Measurements from ENCODE around the gene ASB13.

The ASB13 gene

DNA sequence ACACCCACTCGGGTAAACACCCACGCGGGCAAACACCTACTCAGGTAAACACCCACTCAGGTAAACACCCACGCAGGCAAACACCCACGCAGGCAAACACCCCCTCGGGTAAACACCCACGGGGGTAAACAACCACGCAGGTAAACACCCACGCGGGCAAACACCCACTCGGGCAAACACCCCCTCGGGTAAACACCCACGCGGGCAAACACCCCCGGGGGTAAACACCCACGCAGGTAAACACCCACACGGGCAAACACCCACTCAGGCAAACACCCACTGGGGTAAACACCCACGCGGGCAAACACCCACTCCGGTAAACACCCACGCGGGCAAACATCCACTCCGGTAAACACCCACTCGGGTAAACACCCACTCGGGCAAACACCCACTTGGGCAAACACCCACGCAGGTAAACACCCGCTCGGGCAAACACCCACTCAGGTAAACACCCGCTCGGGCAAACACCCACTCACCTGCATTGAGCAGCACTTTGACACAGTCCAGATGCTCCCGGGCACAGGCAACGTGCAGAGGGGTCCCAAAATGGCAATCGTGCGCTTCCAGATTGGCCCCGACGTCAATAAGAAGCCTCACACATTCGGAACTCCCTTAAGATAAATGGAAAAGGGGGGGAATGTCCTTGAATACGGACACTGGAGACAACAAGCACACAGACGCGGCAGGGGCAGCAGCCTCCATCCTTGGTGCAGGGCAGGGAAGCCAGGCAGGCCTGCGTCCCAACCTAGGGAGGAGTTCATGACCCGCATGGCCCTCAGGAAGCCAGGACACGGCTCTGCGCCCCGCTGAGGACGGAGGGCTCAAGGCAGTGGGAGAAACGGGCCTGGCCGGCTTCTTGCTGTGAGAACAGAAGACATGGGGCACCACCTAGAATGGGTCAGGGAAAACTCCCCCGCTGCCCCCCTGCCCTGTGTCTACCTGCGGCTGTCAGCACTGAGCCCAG, 17.6 kb downstream of the ASB13 start:
- in situ Hi-C loops (cut with MboI; ENCODE audit: low sequenced_read_pairs), result no loop called here

GRCh38 chr10:5647507-5648240, 18.7 kb downstream of the ASB13 start:
- in situ Hi-C loops (cut with MboI; ENCODE audit: low sequenced_read_pairs), result no loop called here

DNA sequence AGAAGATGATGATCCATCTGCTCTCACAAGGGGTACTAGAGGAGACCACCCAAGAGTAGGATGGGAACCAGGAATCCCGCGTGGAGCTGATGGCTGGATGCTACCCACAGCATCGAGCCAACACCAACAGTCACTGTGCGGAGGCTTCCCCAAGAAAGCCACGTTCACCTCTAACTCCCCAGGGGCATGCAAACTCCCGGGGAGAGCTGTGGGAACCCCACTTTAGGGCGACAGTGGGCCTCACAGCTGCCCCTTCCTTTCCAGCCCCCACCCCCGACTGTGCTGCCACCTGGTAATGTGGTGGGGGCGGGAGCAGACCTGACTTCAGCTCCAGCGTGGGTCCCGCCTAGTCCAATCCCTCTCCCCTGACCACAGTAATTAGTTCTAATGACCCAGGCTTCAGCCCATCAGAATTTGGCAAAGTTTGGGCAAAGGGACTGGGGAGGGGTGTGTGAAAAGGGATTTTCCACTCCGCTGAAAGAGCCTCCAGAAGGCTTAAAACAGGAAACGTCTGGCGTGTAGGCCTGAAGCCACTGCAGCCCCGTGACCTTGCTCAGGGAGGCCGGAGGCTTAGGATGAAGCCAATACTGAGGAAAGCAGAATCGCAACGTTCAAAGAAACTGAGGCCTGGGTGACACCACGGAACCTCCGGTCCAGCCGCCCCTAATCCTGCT, 20.3 kb downstream of the ASB13 start:
- in situ Hi-C loops (cut with MboI; ENCODE audit: low sequenced_read_pairs), result no loop called here

DNA sequence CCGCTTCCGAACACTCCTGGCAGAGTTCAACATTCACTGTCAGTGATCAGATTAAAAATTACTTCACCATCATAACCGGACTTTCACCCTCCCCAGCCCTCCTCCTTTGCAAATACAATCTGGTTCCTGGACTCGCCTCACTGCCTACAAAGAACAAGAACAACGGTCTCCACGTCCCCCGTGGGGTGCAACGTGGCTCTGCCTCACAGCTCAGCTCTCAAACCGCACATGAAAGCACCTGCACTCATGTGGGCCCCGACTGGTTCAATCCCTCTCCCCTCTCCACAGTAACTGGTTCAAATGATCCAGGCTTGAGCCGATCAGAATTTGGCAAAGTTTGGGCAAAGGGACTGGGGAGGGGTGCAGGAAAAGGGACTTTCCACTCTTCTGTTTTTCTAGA, 21.0 kb downstream of the ASB13 start:
- in situ Hi-C loops (cut with MboI; ENCODE audit: low sequenced_read_pairs), result no loop called here

DNA sequence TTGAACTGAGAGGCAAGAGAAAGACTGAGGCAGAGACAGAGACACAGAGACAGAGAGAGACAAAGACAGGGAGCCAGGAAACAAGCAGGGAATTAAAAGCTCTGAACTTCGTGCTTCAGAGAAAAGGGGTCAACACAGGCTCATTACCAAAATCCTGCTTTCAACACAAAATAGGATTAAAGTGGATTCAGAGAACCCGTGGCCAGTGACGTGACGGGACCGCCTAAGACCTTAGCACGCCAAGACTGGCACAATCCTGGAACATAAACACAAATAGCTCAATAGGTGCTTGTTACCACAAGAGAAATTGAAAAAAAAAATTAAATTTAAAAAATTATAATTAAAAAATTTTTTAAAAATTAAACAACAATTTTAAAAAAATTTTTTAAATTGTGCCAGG, 21.5 kb downstream of the ASB13 start:
- in situ Hi-C loops (cut with MboI; ENCODE audit: low sequenced_read_pairs), result no loop called here

DNA sequence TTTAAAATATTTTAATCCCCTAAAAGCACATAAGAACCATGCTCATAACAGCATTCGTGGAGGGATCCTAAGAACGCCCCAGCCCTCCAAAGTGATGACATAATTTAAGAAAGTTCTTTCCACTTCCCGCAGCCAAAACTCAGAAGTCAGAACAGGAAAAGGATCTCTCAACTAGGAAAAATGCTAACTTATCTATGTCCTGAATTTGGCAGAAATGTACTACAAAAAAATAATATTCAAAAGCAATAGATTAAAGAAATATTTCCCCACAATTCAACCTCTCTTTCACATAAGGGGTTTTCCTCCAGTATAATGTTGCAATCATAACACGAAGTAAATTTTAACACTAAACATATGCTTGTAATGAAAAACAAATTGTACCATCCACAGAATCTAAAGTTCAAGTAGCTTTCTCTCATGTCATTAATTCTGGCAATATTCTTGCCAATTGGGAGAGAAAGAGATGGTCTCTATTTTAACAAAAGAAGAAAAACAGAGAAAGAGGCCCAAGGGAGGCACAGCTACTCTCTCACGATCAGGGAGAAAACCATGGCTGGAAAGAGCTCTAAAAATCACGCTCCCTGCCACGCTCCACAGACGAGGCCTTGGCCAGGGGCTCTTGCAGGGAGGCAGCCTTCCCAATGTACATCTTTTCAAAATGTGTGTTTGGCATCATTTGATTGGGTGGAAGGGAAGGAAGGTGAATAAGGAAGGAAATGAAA, 22.9 kb downstream of the ASB13 start:
- in situ Hi-C loops (cut with MboI; ENCODE audit: low sequenced_read_pairs), result no loop called here

DNA sequence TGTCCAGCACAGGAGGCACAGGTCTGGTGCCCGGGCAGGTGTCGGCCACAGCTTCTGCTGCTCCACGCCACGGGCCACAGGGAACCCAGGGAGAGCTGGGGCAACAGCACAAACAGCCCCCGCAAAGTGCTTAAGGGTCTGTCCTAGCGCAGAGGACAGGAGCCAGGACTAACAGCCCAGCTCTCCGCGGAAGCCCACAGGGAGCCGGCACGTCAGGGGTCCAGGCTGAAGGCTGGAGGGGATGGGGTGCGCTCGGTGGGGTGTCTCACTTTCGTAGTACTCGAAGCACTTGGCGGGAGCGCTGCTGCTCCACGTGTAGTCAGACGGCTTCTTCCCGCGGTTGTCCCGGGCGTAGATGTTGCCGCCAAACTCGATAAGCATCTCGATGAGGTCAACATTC, 24.9 kb downstream of the ASB13 start:
- in situ Hi-C loops (cut with MboI; ENCODE audit: low sequenced_read_pairs), result no loop called here

DNA sequence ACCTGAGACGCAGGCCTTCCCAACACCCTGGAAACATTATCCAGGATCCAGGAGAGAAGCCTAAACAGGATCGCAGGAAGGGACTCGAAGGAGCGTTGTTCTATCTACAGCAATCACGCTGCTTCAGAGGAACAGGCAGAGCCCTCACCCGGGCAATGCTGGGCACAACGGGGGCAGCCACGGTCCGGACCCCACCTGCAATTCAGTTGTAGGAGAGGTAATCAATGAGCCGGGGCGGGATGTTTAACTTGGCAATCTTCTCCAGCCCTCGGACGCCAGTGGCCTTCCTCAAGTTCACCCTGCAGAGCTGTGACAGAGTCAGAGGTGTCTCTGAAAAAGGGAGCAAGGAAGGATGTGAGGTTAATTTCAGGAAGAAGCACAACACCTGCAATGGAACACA, 25.9 kb downstream of the ASB13 start:
- in situ Hi-C loops (cut with MboI; ENCODE audit: low sequenced_read_pairs), result no loop called here

DNA sequence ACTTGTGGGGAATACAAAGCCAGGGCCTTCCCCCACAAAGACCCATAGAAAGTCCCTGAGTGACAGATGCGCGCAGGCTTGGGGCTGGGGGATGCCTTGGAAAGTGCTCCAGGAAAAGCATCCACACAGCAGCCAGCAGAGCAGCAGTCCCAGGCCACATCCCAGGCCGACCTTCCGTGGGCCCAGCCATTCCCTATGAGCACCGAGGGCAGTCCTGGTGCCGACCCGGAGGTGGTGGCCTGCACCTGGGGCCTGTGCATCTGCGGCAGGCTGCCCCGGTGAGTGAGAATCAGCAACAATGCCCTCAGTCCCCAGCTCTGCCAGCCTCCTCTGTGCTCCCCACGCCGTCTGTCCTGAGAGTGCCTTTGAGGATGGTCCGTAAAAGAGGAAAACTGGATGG, 26.4 kb downstream of the ASB13 start:
- in situ Hi-C loops (cut with MboI; ENCODE audit: low sequenced_read_pairs), result no loop called here

- in situ Hi-C loops (cut with MboI; ENCODE audit: low sequenced_read_pairs), result no loop called here
Measured at GRCh38 chr10:5639066-5639465, 27.3 kb downstream of the ASB13 start.

- in situ Hi-C loops (cut with MboI; ENCODE audit: low sequenced_read_pairs), result no loop called here
Measured at GRCh38 chr10:5638494-5638893, 27.9 kb downstream of the ASB13 start.

DNA sequence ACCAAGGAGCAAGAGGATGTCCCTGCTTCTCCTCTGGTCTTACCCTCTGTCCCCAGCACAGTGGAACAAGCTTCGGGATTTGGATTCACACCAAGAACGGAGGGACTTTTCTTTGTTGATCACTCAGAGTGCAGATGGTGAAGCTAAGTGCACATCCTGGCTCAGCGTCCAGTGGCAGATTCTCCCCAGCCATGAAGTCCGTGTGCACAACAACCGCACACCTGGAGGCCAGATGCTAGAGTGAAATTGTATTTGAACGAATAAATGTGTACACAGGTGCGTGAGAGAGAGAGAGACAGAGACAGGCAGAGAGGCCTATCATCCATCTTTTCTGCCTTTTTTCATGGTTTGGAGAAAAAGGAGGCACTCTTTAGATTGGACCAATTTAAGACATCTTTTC, 31.5 kb downstream of the ASB13 start:
- in situ Hi-C loops (cut with MboI; ENCODE audit: low sequenced_read_pairs), result no loop called here

DNA sequence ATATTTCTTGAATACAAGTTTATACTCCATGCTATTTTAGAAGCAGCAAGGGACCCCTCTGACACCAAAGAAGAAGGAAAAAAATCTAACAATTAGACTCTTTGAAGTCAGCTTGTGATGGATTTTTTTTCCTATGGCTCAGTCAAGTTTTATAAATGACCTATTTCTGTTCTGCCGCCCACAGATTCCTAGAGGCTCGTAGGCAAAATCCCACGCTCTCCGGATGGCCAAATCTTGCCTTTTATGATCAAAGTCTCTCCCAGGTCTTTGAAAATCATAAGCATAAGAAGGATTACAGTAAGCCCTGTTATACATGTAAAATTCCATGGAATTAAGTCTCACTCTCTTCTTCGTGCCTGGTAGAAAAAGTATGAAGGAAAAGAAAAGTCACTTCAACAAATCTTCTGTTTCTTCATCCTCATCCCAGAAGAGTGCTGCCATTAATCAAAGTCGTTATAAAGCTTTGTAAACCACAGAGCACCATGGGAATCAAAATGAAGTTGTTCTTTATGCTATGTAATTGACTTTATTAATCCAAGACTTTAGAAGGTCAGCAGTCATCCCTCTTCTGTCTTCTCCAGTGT, 33.1 kb downstream of the ASB13 start:
- in situ Hi-C loops (cut with MboI; ENCODE audit: low sequenced_read_pairs), result no loop called here

GRCh38 chr10:5632446-5632845, 33.9 kb downstream of the ASB13 start:
- in situ Hi-C loops (cut with MboI; ENCODE audit: low sequenced_read_pairs), result no loop called here

GRCh38 chr10:5631936-5632335, 34.5 kb downstream of the ASB13 start:
- in situ Hi-C loops (cut with MboI; ENCODE audit: low sequenced_read_pairs), result no loop called here

GRCh38 chr10:5630112-5630436, 36.3 kb downstream of the ASB13 start:
- in situ Hi-C loops (cut with MboI; ENCODE audit: low sequenced_read_pairs), result no loop called here

DNA sequence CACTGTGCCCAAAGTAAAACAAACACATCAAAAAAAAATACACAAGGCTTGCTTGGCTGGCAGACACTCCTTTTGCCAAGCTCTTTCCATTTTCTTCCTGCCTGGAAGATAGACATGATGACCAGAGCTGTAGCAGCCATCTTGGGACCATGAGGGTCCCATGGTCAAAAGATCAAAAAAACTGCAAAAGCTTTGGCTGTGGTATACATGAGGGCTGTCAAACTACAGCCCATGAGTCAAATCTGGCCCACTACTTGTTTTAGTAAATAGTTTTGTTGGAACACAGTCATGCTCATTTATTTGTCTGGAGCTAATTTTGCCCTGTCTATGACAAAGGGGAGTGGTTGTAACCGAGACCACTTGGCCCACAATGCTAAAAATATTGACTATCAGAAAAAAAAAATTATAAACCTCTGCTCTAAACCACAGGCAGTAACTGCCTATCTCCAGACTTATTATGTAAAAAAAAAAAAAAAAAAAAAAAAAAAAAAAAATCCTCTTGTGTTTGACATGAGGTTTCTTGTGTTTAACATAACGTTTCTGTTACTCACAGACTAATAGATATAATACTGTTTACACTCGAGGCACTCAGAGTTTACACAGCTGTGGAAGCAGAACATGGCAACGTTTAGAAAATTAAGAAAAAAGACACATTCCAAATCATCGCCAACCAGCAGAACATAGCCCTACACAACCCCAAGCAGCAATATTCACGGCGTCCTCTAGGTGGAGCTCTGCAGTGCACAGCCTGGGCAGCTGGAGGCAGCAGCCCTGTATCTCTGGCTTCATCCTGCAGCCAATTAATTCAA, 36.9 kb downstream of the ASB13 start:
- in situ Hi-C loops (cut with MboI; ENCODE audit: low sequenced_read_pairs), result no loop called here

- in situ Hi-C loops (cut with MboI; ENCODE audit: low sequenced_read_pairs), result no loop called here
Measured at GRCh38 chr10:5628451-5629302, 37.7 kb downstream of the ASB13 start.

GRCh38 chr10:5627486-5628044, 38.8 kb downstream of the ASB13 start:
- in situ Hi-C loops (cut with MboI; ENCODE audit: low sequenced_read_pairs), result no loop called here
